Activated T-helper 1 cell treated with anti-CD3 and anti-CD28 coated beads, Interleukin-12 subunit alpha, Interleukin-12 subunit beta, Interleukin-2, Interleukin-4 antibody, amounts not matched to agents 30 ng/mL and 10 ng/mL and 1 ng/mL, durations not matched to agents 14 hours and 24 hours and 36 hours (primary cell): Measurements from ENCODE around the gene FHL5. TPM values are rescaled to one million over a fixed set of nuclear protein-coding genes. Genes with fewer than 3 reads are reported as not detected.
"Not testable (repeated sequence)": the region's sequence is repeated elsewhere in the genome, so short reads cannot be mapped to it uniquely, and the experiment has no call there.

Source experiments
- DNase-seq: peaks from one replicate; pipeline ENCODE4 v3.0.0; 2021; ENCODE audit warnings: low spot score
- H3K27ac Mint-ChIP-seq: one replicate; pipeline ENCODE4 v1.8.0; 2021; ENCODE audit warnings: mild to moderate bottlenecking, mixed read lengths
- H3K27me3 Mint-ChIP-seq: one replicate; pipeline ENCODE4 v1.8.0; 2022; ENCODE audit warnings: mild to moderate bottlenecking, moderate library complexity, mixed read lengths; ENCODE audit not compliant: insufficient read depth
- H3K36me3 Mint-ChIP-seq: one replicate; pipeline ENCODE4 v1.8.0; 2021; ENCODE audit warnings: low read depth, mixed read lengths
- H3K4me1 Mint-ChIP-seq: one replicate; pipeline ENCODE4 v1.8.0; 2021; ENCODE audit warnings: low read depth, mixed read lengths
- H3K4me3 Mint-ChIP-seq: one replicate; pipeline ENCODE4 v1.8.0; 2021; ENCODE audit warnings: mild to moderate bottlenecking, moderate library complexity, mixed read lengths
- H3K9me3 Mint-ChIP-seq: one replicate; pipeline ENCODE4 v1.8.0; 2021; ENCODE audit warnings: mixed read lengths
- intact Hi-C: fragments of 100-400 bp; cut with micrococcal nuclease; formaldehyde crosslinking; loops from one replicate; pipeline ENCODE4 v1.15.1; 2024
- total RNA-seq: library from RNA; stranded (reverse); gene quantifications from 2 replicates; pipeline ENCODE4 v1.2.3, GENCODE V29; 2022

FHL5 gene
- total RNA-seq, 1 donor from 2014 or later = not detected

DNA sequence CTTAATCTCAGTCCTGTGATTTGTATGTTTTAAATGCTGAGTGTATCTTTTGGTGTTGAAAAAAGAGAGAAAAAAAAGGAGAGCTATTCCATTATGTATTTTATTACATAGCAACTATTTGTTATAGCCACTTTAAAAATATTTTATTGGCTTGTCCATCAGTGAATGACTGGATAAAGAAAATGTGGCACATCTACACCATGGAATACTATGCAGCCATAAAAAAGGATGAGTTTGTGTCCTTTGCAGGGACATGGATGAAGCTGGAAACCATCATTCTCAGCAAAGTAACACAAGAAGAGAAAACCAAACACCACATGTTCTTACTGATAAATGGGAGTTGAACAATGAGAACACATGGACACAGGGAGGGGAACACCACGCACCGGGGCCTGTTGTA lies 3.2 kb upstream of the FHL5 start:
- H3K4me3 Mint-ChIP-seq, H3K4me1 Mint-ChIP-seq, intact Hi-C loops, H3K9me3 Mint-ChIP-seq, DNase-seq, H3K27ac Mint-ChIP-seq, H3K36me3 Mint-ChIP-seq: not testable (repeated sequence)
- H3K27me3 Mint-ChIP-seq = peaks cover 14% of the 10 kb centered on the region

DNA sequence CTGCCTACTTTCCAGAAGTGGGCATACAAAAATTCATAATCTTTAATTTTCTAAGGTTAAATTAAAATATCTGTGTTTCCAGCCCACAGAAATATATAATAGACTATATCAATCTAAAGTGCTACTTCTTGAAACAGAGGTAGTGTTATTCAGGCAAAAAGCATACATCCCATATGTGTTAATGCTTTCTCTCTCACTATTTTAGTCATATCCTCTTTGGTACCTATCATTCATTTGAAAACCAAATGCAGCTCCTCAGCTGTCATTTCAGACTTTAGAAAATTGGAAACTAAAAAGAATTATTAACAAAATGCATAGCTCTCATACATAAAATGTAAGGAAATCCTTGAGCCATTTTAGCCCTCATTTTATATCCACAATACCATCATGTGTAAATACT lies 925 bp downstream of the FHL5 start:
- H3K4me3 Mint-ChIP-seq = no peak overlapping the region
- DNase-seq = no peak
- no peak overlapping the region for H3K27ac Mint-ChIP-seq
- no peaks in the 10 kb centered on the region for H3K4me1 Mint-ChIP-seq
- intact Hi-C loops = no loop called here
- H3K27me3 Mint-ChIP-seq = peaks cover 17% of the 10 kb centered on the region
- H3K9me3 Mint-ChIP-seq = no peaks in the 10 kb centered on the region
- H3K36me3 Mint-ChIP-seq = no peaks in the 10 kb centered on the region

DNA sequence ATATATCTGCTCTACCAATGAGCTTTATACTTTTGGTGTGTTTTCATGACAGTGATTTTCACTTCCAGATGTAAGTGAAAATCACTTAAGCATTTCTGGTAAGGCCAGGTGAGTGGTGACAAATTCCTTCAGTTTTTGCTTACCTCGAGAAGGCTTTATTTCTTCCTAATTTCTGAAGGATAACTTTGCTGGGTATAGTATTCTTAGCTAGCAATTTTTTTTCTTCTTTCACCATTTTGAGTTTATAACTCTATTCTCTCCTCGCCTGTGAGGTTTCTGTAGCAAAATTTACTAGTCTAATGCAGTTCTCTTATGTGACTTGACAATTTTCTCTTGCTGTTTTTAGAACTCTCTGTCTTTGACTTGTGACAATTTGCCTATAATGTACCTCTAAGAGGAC lies 7.1 kb downstream of the FHL5 start:
- Mint-ChIP-seq H3K27me3 (peaks cover 7% of the 10 kb centered on the region), H3K4me3 (no peak overlapping the region), H3K36me3 (no peaks in the 10 kb centered on the region), H3K9me3 (peaks cover 18% of the 10 kb centered on the region), H3K4me1 (no peaks in the 10 kb centered on the region), H3K27ac (no peak overlapping the region)
- intact Hi-C loops = no loop called here
- no peak for DNase-seq

DNA sequence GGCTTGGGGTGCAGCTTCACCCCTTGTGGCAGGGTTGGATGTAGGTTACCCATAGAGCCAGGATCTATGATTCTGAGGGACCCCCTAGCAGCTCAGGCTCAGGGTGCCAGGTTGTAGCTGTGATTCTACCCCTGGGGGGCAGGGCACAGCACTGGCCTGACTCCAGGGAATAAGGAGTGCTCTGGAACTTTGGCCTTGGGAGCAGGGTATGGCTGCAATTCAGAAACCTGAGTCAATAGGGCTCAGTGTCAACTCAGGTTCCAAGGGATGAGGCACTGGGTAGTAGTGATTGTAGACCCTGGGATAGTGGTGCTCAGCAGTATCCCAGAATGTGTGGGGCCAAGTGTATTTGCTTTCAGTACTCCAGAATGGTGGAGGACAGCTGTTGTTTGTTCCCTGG lies 8.6 kb downstream of the FHL5 start:
- Mint-ChIP-seq H3K27me3 (peaks cover 7% of the 10 kb centered on the region), H3K4me1 (no peaks in the 10 kb centered on the region), H3K4me3 (no peak overlapping the region), H3K27ac (no peak overlapping the region), H3K9me3 (peaks cover 18% of the 10 kb centered on the region), H3K36me3 (no peaks in the 10 kb centered on the region)
- DNase-seq = no peak
- intact Hi-C loops = no loop called here

DNA sequence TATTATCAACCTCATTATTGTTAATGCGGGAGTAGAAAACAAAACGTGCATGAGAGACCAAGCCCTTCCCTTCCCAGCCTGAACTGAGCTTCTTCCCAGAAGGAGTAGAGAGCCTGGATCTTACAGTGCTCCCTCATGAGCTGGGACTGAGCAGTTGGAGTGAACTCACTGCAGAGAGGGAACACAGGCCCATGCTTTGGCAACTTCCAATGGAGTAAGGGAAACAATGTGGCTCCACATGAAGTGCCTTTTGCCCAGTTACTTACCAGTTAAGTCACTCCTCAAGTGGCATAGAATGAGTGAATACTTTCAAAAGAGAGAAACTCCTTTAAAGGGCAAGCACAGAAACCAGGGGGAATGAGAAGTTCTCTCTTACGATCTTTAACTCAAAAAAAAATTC lies 12.4 kb downstream of the FHL5 start:
- intact Hi-C loops = no loop called here
- H3K36me3 Mint-ChIP-seq = no peaks in the 10 kb centered on the region
- H3K4me3 Mint-ChIP-seq = no peak overlapping the region
- no peak for DNase-seq
- no peaks in the 10 kb centered on the region for H3K4me1 Mint-ChIP-seq
- H3K27me3 Mint-ChIP-seq = peaks cover 8% of the 10 kb centered on the region
- H3K27ac Mint-ChIP-seq = no peak overlapping the region
- H3K9me3 Mint-ChIP-seq = peaks cover 7% of the 10 kb centered on the region

DNA sequence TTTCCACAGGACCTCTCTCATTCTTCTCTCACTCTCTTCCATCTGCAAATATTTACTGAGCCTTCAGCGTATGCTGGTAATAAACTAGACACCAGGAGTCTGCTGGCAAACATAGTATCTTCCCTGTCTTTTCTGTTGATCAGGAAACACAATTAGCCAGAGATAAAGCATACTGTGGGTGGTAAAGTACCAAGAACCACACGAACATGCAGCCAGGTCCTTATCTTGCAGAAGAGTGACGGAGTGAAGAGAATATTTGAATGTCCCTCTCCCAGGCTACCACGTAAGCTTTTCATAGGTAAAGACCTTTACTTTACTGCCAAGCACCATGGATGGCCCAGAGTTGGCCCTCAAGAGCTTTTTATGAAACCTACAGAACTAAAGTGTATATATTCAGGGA lies 13.3 kb downstream of the FHL5 start:
- Mint-ChIP-seq H3K27me3 (peaks cover 8% of the 10 kb centered on the region), H3K4me1 (no peaks in the 10 kb centered on the region), H3K27ac (no peak overlapping the region), H3K36me3 (no peaks in the 10 kb centered on the region), H3K9me3 (no peaks in the 10 kb centered on the region), H3K4me3 (no peak overlapping the region)
- DNase-seq = no peak
- intact Hi-C loops = no loop called here

DNA sequence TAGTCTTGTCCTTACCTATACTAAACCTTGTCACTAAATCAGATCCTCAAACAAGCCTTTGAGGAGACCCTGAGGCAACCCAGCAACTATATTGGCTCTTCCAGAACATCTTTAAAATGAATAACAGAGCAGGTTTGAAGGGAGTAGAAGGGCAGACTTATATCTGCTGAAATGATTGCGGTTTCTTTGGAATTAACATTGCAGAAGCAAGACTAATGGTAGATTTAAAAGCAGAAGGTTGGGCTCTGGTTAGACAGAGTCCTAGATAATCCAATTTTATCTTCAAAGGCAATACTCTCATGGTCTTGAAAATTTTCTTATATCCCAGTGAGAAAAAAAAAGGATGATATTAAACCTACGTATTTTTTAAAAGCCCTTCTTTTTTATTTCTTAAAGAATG lies 19.1 kb downstream of the FHL5 start:
- intact Hi-C loops = no loop called here

DNA sequence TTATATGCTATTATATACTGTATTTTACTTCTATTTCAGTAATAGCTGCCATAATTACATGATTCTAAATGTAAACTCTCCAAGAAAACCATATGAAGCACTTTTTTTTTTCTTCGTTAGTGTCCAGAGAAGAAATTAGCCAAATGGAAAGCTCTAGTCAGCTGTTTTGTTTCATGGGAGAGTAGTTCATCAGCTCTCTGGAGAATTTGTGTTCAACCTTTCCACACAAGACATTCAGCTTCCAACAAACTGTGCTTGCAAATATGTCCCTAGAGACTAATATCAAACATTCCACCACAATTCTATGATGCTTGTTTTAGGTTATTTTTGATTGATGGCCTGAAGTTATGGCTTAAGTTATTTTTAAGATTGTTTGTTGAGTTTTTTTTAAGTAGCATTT lies 19.5 kb downstream of the FHL5 start:
- Mint-ChIP-seq H3K36me3 (no peaks in the 10 kb centered on the region), H3K4me1 (no peaks in the 10 kb centered on the region), H3K27ac (no peak overlapping the region), H3K4me3 (no peak overlapping the region), H3K9me3 (no peaks in the 10 kb centered on the region), H3K27me3 (peaks cover 6% of the 10 kb centered on the region)
- intact Hi-C loops = no loop called here
- no peak for DNase-seq

More for the DNA sequence above, 19.1 kb downstream of the FHL5 start:
- Mint-ChIP-seq H3K36me3 (no peaks in the 10 kb centered on the region), H3K4me1 (no peaks in the 10 kb centered on the region), H3K4me3 (no peak overlapping the region), H3K9me3 (no peaks in the 10 kb centered on the region), H3K27ac (no peak overlapping the region), H3K27me3 (peaks cover 9% of the 10 kb centered on the region)
- no peak for DNase-seq

DNA sequence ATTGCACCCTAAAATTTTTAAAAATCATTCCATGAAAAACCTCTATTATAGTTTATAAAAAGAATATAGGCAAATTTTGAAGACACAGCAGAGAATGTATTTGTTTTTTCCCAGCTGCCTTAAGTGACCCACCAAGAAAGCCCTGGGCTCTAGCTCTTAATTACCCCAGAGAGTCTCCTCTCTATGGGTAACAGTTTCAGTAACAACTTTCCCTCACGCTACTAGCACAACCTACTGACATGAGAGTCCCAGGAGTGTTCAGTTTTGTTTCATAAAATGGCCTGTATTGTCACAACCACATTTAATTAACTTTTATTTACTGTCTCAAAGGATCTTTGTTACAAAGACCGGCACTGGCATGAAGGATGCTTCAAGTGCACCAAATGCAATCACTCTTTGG lies 41.5 kb downstream of the FHL5 start:
- no peaks in the 10 kb centered on the region for H3K4me1 Mint-ChIP-seq
- H3K36me3 Mint-ChIP-seq = no peaks in the 10 kb centered on the region
- no peak overlapping the region for H3K4me3 Mint-ChIP-seq
- no peaks in the 10 kb centered on the region for H3K9me3 Mint-ChIP-seq
- intact Hi-C loops = no loop called here
- no peak for DNase-seq
- peaks cover 11% of the 10 kb centered on the region for H3K27me3 Mint-ChIP-seq
- no peak overlapping the region for H3K27ac Mint-ChIP-seq

DNA sequence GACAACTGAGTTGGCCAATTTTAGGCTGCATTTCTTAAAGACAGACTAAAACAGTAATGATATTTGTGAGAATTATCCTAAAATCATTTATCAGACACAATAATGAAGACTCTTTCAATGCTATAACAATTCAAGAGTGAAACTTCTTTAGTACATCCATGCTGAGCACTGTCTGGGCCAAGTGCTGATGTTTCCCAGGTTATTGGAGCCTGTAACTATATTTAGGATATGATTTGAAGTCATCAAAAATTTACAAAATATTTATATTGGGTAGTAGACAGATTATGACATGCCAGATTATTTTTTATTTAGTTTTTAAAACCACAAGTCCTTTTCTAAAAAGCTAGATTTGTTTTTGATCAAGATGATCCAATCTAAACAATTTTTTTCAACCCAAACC lies 45.1 kb downstream of the FHL5 start:
- Mint-ChIP-seq H3K27ac (no peak overlapping the region), H3K27me3 (peaks cover 10% of the 10 kb centered on the region), H3K4me3 (no peak overlapping the region), H3K4me1 (no peaks in the 10 kb centered on the region), H3K9me3 (no peaks in the 10 kb centered on the region), H3K36me3 (no peaks in the 10 kb centered on the region)
- DNase-seq = no peak
- intact Hi-C loops = no loop called here

DNA sequence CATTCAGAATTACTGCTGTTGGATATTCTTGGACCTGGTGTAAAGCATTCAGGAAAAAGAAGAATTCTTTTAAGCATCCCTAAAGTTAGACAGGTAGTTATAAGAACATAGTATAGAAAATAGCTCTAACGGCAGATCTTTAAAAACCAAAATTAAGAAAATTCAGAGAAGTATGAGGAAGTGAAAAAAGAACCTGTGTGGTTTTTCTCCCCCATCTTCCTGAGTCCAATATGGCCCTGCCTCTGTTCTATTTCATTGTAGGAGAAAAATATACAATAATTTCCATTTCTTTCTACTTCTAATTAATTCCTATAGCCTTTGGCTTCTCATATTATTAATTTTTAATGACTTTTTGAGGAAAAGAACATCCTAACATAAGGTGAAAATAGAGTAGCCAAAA lies 47.1 kb downstream of the FHL5 start:
- no peaks in the 10 kb centered on the region for H3K9me3 Mint-ChIP-seq
- no peaks in the 10 kb centered on the region for H3K4me1 Mint-ChIP-seq
- no peaks in the 10 kb centered on the region for H3K36me3 Mint-ChIP-seq
- no peak overlapping the region for H3K4me3 Mint-ChIP-seq
- DNase-seq = no peak
- intact Hi-C loops = no loop called here
- peaks cover 10% of the 10 kb centered on the region for H3K27me3 Mint-ChIP-seq
- no peak overlapping the region for H3K27ac Mint-ChIP-seq

DNA sequence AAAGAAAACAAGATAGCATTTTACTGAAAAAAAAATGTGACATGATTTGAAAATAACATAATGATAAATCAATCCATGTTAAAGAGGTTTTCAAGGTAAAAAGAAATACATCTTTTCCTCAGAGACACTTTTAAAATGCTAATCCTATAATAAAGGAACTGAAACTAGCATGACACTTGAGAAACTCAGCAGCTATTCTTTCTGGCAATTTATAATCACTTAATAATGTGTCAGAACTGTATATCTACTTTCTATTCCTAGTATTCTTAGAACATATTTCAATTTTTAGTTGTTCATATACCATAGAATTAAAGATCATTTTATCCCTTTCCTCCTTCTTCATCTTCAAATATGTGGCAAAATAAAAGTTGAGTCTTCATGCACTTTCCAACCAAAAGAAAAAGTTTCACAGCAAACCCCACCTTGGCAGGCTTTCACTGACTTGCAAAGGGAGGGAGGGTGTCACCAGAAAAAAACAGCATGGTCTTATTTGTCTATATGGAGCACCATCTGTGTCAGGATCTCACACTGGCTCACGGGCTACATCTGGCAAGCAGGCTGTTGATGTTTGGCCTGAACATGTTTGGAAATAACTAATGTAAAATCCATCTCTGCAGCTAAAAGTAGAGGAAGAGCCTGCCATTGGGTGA lies 48.5 kb downstream of the FHL5 start:
- intact Hi-C loops = no loop called here
- no peak for DNase-seq
- no peak overlapping the region for H3K4me3 Mint-ChIP-seq
- no peaks in the 10 kb centered on the region for H3K4me1 Mint-ChIP-seq
- H3K27ac Mint-ChIP-seq = no peak overlapping the region
- no peaks in the 10 kb centered on the region for H3K9me3 Mint-ChIP-seq
- H3K27me3 Mint-ChIP-seq = peaks cover 11% of the 10 kb centered on the region
- no peaks in the 10 kb centered on the region for H3K36me3 Mint-ChIP-seq

DNA sequence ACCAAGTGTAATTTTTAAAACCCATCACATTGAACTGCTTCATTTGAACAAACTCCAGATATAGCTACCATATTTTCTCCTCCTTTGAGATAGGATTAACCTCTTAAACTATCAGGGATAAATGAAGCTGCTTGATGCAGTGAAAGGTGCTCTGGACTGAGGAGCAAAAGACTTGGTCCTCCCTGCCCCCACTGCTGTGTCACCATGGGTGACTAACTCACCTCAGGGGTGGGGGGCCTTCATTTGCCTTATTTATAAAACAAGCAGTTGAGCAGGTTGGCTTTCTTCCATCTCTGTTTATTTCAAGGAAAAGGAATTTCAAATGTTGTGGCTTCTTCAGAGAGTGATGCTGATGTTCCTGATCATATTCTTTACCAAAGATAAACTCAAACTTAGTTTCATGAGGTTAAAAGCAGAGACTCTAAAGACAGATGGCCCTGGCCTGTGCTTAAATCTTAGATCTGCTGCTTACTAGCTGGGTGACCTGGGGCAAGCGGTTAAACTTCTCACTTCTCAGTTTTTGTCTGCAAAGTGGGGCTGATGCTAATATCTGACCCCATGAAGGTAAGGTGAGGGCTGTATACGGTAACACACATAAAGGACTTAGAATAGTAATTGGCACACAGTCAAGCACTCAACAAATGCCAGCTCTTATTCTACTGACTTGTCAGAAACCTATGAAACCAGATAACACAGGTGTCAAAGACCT lies 50.5 kb downstream of the FHL5 start:
- H3K4me3 Mint-ChIP-seq = no peak overlapping the region
- H3K27me3 Mint-ChIP-seq = peaks cover 13% of the 10 kb centered on the region
- H3K4me1 Mint-ChIP-seq = no peaks in the 10 kb centered on the region
- no peaks in the 10 kb centered on the region for H3K36me3 Mint-ChIP-seq
- no peak for DNase-seq
- H3K9me3 Mint-ChIP-seq = no peaks in the 10 kb centered on the region
- no peak overlapping the region for H3K27ac Mint-ChIP-seq
- intact Hi-C loops = no loop called here

DNA sequence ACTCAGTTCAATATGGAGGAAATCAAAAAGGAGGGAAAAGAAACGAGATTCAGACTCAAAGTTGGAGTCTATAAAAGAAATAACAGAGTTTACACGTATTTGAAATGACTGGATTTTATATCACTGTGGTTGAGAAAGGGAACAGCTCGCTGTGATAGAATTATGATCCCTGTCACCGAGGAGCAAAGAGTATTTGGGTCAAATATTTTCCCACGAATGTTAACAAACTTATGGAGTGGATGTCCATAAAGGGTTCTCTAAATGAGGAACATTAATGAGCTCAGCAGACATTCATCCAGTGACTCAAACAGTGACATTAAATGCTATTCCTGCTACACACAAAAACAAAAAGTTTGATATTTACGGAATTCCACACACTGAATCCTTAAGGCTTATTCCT lies 57.9 kb downstream of the FHL5 start:
- intact Hi-C loops = no loop called here
- H3K9me3 Mint-ChIP-seq = no peaks in the 10 kb centered on the region
- H3K27me3 Mint-ChIP-seq = peaks cover 12% of the 10 kb centered on the region
- H3K4me1 Mint-ChIP-seq = peaks cover 5% of the 10 kb centered on the region
- no peak overlapping the region for H3K27ac Mint-ChIP-seq
- DNase-seq = no peak
- H3K4me3 Mint-ChIP-seq = no peak overlapping the region
- H3K36me3 Mint-ChIP-seq = no peaks in the 10 kb centered on the region
